ENCODE results near the gene TTC24. TPM values are rescaled to one million over a fixed set of nuclear protein-coding genes. Genes with fewer than 3 reads are reported as not detected.

The TTC24 gene
- total RNA-seq: not detected
- polyA plus RNA-seq: under 1 TPM in 1 of 3 donors, not detected in 2; 0.20 TPM
- long read RNA-seq, donor 1: 0 reads
- long read RNA-seq, donor 2: 0 reads
- long read RNA-seq, donor 3: 0 reads
- long read RNA-seq, donor 4: 0 reads
- long read RNA-seq, donor 5: 0 reads
- long read RNA-seq, donor 6: 0 reads
- long read RNA-seq, donor 7: 0 reads
- long read RNA-seq, donor 8: 0 reads
- long read RNA-seq, donor 9, partial matches to known transcripts: 17 of 17 reads
- long read RNA-seq, donor 9, other reads (novel, unspliced or antisense): 0 of 17 reads
- long read RNA-seq, donor 10: 0 reads

- intact Hi-C loops (cut with DNase I): no loop called here
- 78 to 90% (median 78%) methylated on average over 5 of the region's 5 CpGs for WGBS, 4 donors
- Histone ChIP-seq H3K36me3 (replicated peaks in 1 of 2) (no peaks in the 10 kb centered on the region), H3K4me3 (no peak within 1 kb of the TSS), H3K27me3 (no peaks in the 10 kb centered on the region), H3K27ac (no peak within 1 kb of the TSS), H3K4me1 (replicated peaks in 1 of 2) (no peaks in the 10 kb centered on the region), H3K9me3 (replicated peaks in 1 of 3) (no peaks in the 10 kb centered on the region)
- TF ChIP-seq POLR2A (IDR thresholded peaks at IDR 0.05) (no peak), CTCF (IDR thresholded peaks at IDR 0.05) (no peak)
- no peak for DNase-seq
These were observed at the start of gene TTC24 for GRCh38 chr1:156579472-156579871. TSS of gene TTC24 (plus strand) at chr1:156579723. CDS start at chr1:156581365, 1,642 bp downstream.

GRCh38 chr1:156530006-156530405, 49.5 kb upstream of the TTC24 start:
- H3K4me1 ChIP-seq (replicated peaks in 1 of 2): no peaks in the 10 kb centered on the region
- no peak overlapping the region for H3K27ac ChIP-seq
- no peak overlapping the region for H3K4me3 ChIP-seq
- intact Hi-C loops (cut with DNase I): no loop called here
- H3K27me3 ChIP-seq: no peaks in the 10 kb centered on the region
- H3K36me3 ChIP-seq (replicated peaks in 1 of 2): no peaks in the 10 kb centered on the region
- 96 to 100% (median 97%) methylated on average over 7 to 18 of the region's 18 CpGs for WGBS, 4 donors
- TF ChIP-seq POLR2A (IDR thresholded peaks at IDR 0.05): no peak
- no peak for TF ChIP-seq CTCF (IDR thresholded peaks at IDR 0.05)
- no peak for DNase-seq
- no peaks in the 10 kb centered on the region for H3K9me3 ChIP-seq (replicated peaks in 1 of 3)

GRCh38 chr1:156532374-156532773, 47.1 kb upstream of the TTC24 start:
- 94 to 98% (median 95%) methylated on average over 4 of the region's 4 CpGs for WGBS, 4 donors
- H3K36me3 ChIP-seq (replicated peaks in 1 of 2): no peaks in the 10 kb centered on the region
- H3K27me3 ChIP-seq: no peaks in the 10 kb centered on the region
- DNase-seq: no peak
- intact Hi-C loops (cut with DNase I): no loop called here
- H3K4me1 ChIP-seq (replicated peaks in 1 of 2): no peaks in the 10 kb centered on the region
- TF ChIP-seq POLR2A (IDR thresholded peaks at IDR 0.05): no peak
- TF ChIP-seq CTCF (IDR thresholded peaks at IDR 0.05): no peak
- no peak overlapping the region for H3K4me3 ChIP-seq
- H3K9me3 ChIP-seq (replicated peaks in 1 of 3): no peaks in the 10 kb centered on the region
- H3K27ac ChIP-seq: no peak overlapping the region

- Histone ChIP-seq H3K36me3 (replicated peaks in 1 of 2) (no peaks in the 10 kb centered on the region), H3K4me3 (no peak overlapping the region), H3K4me1 (replicated peaks in 1 of 2) (no peaks in the 10 kb centered on the region), H3K9me3 (replicated peaks in 1 of 3) (no peaks in the 10 kb centered on the region), H3K27me3 (no peaks in the 10 kb centered on the region), H3K27ac (no peak overlapping the region)
- WGBS, 4 donors: 87 to 94% (median 90%) methylated on average over 9 to 11 of the region's 11 CpGs
- TF ChIP-seq POLR2A (IDR thresholded peaks at IDR 0.05) (no peak), CTCF (IDR thresholded peaks at IDR 0.05) (no peak)
- DNase-seq: no peak
- intact Hi-C loops (cut with DNase I): no loop called here
These were observed 45.8 kb upstream of the TTC24 start for GRCh38 chr1:156533568-156534220.
